Cardiac muscle cell (in vitro differentiated cells and primary cell): ENCODE measurements around the gene DNAJC16. TPM values are rescaled to one million over a fixed set of nuclear protein-coding genes. Genes with fewer than 3 reads are reported as not detected.
"Not testable (repeated sequence)": the region's sequence is repeated elsewhere in the genome, so short reads cannot be mapped to it uniquely, and the experiment has no call there.

Experiments used
- DNase-seq, 2 donors: peaks; one replicate each; pipeline versions ENCODE4 v3.0.0 to v3.0.0-alpha.2; 2010 to 2017; ENCODE audit warnings: low read depth in 1 of 2, low spot score in 1 of 2
- H3K27ac ChIP-seq: fragments of 200-600 bp; sonication (generic); 2 replicates; pipeline ENCODE4 v1.5.1; 2016
- H3K27me3 ChIP-seq: fragments of 200-600 bp; sonication (generic); 2 replicates; pipeline ENCODE4 v1.6.0; 2016; ENCODE audit warnings: control low read depth
- H3K36me3 ChIP-seq: fragments of 200-600 bp; sonication (generic); 2 replicates; pipeline ENCODE4 v1.5.1; 2016; ENCODE audit warnings: control low read depth
- H3K4me1 ChIP-seq: fragments of 200-600 bp; sonication (generic); 2 replicates; pipeline ENCODE4 v1.8.1; 2017; ENCODE audit warnings: low read depth, mild to moderate bottlenecking, mixed run types
- H3K4me3 ChIP-seq: fragments of 200-600 bp; sonication (generic); 2 replicates; pipeline ENCODE4 v1.5.1; 2016; ENCODE audit warnings: mild to moderate bottlenecking
- H3K9me3 ChIP-seq: fragments of 200-600 bp; sonication (generic); 2 replicates; pipeline ENCODE4 v1.5.1; 2017; ENCODE audit warnings: low read depth, mild to moderate bottlenecking, control low read depth
- polyA plus RNA-seq: library from polyadenylated mRNA; unstranded; fragments of >200 nt; fragmentation: Nextera tagmentation; extraction: Ambion mirVana; gene quantifications from 2 replicates; pipeline ENCODE4 v1.2.1, GENCODE V29; 2016
- total RNA-seq: library from RNA; depleted of rRNA; stranded (reverse); fragments of >200 nt; gene quantifications from 2 replicates; pipeline ENCODE4 v1.2.3, GENCODE V29; 2016
- TF ChIP-seq, protein P1 (sequence below): IDR thresholded peaks from 2 replicates; pipeline ENCODE4 v1.5.1; 2012; ENCODE audit warnings: low read depth, mild to moderate bottlenecking, low read length

The DNAJC16 gene
- total and polyA plus RNA-seq, 2 experiments from 2014 or later = 9.4 to 17.8 TPM

DNA sequence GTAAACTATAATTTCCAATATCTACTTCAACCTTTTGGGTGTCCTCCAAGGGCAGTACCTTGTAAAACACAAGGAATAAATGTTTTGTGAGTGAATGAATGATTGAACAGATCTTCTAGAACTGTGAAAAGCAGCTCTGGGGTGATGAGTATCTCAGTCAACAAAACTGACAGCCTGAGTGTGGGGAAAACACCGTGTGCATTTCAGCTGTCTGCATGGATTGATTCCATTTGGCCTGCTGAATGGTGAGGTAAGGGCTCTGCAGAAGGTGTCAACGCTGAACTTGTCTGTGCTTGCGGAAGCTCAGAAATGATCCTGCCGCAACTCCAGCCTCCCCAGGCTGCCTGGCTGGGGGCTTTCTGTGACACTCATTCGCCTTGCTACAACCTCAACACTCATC is 65.6 kb downstream of the DNAJC16 start:
- H3K4me1 ChIP-seq = peaks cover 11% of the 10 kb centered on the region

DNA sequence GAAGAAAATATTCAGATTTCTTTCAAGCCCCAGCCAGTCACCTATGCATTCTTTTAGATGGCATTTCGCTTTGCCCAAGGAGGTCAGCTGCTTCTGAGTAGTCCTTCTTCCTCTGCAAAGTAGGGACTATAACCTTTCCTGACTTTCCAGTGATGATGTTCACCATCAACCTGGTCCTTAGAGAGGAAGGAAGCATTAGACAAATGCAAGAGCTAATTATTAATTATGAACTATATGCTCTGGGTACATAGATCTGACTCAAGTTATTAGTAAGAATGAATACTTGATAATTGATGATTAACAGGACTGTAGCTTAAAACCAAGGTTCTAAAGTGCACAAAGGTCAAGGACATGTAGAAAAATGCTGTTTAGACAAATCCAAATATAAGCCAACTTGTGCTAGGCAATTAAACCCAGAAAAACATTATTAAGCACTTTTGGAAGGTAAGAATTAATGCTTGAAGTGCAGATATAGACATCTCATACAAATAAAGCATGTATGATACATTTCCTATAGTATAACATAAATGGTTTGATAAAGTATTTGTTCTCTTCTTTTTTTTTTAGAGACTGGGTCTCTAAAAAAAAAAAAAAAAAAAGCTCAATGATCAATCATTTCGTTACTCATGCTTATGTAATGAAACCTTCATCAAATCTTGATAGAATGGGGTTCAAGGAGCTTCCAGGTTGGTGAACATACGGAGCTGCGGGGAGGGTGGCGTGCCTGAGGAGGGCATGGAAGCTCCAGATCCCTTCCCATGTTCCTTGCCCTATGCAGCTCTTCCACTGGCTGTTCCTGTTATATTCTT is 69.4 kb downstream of the DNAJC16 start:
- TF ChIP-seq, protein P1, sequence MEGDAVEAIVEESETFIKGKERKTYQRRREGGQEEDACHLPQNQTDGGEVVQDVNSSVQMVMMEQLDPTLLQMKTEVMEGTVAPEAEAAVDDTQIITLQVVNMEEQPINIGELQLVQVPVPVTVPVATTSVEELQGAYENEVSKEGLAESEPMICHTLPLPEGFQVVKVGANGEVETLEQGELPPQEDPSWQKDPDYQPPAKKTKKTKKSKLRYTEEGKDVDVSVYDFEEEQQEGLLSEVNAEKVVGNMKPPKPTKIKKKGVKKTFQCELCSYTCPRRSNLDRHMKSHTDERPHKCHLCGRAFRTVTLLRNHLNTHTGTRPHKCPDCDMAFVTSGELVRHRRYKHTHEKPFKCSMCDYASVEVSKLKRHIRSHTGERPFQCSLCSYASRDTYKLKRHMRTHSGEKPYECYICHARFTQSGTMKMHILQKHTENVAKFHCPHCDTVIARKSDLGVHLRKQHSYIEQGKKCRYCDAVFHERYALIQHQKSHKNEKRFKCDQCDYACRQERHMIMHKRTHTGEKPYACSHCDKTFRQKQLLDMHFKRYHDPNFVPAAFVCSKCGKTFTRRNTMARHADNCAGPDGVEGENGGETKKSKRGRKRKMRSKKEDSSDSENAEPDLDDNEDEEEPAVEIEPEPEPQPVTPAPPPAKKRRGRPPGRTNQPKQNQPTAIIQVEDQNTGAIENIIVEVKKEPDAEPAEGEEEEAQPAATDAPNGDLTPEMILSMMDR = no peak
- no peaks in the 10 kb centered on the region for H3K36me3 ChIP-seq
- H3K27me3 ChIP-seq = no peaks in the 10 kb centered on the region
- DNase-seq = no peak
- H3K9me3 ChIP-seq = no peaks in the 10 kb centered on the region
- H3K4me3 ChIP-seq = no peak overlapping the region
- peaks cover 15% of the 10 kb centered on the region for H3K4me1 ChIP-seq
- peak overlapping the region; percentile 46 for H3K27ac ChIP-seq

More for the DNA sequence above, 65.6 kb downstream of the DNAJC16 start:
- TF ChIP-seq, protein P1 = no peak
- DNase-seq = no peak
- Histone ChIP-seq H3K27me3 (no peaks in the 10 kb centered on the region), H3K4me3 (no peak overlapping the region), H3K9me3 (no peaks in the 10 kb centered on the region), H3K36me3 (no peaks in the 10 kb centered on the region), H3K27ac (no peak overlapping the region)

DNA sequence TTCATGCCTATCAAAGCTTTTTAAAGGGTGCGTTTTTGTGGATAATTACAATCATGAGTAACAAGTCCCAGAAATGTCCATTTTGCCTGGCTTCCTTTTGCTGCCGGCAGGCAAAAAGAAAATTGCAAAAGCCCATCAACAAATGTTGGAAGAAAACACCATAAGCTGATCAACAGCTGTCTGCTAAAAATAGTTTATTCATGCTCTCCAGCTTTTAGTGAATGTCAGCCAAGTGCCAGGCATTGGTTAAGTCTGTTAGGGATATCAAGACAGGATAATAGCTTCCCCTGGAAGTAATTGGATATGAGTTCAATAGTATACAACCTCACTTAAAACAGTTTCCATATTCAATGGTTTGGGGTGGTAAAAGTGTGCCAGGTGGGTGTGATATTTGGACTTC is 71.8 kb downstream of the DNAJC16 start:
- no peaks in the 10 kb centered on the region for H3K36me3 ChIP-seq
- H3K4me3 ChIP-seq = no peak overlapping the region
- H3K9me3 ChIP-seq = no peaks in the 10 kb centered on the region
- TF ChIP-seq, protein P1 = no peak
- no peak for DNase-seq
- no peak overlapping the region for H3K27ac ChIP-seq
- no peaks in the 10 kb centered on the region for H3K27me3 ChIP-seq
- peaks cover 15% of the 10 kb centered on the region for H3K4me1 ChIP-seq

DNA sequence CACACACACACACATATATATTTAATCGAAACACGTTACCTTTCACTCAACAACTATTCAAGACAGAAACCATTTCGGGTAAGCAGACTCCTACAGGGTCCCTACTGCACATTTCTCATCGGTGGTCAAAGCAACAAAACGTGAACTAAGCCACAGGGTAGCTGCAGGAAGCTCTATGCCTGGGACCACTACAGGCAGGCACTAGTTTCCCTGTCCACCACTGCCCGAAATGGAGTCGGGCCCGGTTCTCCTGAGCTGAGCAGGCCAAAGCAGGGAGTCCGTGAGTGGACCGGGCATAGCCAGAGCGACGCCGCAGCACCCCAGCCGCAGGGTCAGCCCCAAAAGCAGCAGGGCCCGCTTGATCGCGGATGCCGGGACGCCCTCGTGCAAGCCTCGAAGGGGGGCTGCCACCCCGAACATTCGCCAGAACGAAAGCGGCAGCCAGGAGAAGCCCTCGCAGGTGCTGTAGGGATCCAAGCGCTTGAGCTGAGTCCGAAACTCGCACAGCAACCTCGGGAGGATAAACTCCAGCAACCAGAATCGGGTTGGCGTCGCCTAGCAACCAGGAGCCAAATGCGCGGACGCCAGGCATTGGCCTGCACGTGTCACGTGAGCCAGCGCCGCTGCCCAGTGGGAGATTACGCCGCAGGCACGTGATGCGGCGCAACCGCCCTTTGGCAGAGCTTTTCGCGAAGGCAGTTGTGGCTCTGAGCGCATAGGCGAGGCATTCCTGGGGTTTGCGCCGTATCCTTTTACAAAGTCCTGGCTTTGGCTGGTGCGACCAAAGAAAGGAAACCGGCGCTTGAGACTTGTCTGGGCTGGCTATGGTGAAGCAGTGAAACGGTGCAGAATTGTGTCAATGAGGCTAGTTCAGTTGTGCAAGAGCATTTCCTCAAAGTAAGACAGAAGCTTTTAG is 76.7 kb downstream of the DNAJC16 start:
- H3K9me3 ChIP-seq = no peaks in the 10 kb centered on the region
- peak overlapping the region; percentile 88 for H3K27ac ChIP-seq
- peak overlapping the region; percentile 66 for H3K4me3 ChIP-seq
- peak; percentile 94 to 98 for DNase-seq
- no peaks in the 10 kb centered on the region for H3K36me3 ChIP-seq
- no peaks in the 10 kb centered on the region for H3K27me3 ChIP-seq
- TF ChIP-seq, protein P1 = no peak
- peaks cover 2% of the 10 kb centered on the region for H3K4me1 ChIP-seq

DNA sequence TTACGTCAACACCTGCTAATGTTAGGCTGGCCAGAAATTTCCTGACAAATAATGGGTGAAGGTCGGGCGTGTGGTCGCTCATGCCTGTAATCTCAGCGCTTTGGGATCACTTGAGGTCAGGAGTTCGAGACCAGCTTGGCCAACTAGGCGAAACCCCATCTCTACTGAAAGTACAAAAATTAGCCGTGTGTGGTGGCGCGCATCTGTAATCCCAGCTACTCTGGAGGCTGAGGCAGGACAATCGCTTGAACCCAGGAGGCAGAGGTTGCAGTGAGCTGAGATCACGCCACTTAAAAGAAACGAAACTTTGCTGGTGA is 77.3 kb downstream of the DNAJC16 start:
- H3K27ac ChIP-seq = peak overlapping the region; percentile 88

DNA sequence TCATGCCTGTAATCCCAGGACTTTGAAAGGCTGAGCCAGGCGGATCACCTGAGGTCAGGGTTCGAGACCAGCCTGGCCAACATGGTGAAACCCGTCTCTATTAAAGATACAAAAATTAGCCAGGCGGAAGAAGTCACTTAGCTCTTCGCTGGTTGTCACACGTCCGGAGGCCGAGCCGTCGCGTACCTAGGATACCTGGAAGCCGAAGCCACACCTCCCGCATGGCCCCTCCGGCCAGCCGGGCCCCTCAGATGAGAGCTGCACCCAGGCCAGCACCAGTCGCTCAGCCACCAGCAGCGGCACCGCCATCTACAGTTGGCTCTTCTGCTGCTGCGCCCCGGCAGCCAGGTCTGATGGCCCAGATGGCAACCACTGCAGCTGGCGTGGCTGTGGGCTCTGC is 77.8 kb downstream of the DNAJC16 start:
- H3K36me3 ChIP-seq, H3K27me3 ChIP-seq, DNase-seq, H3K4me1 ChIP-seq, H3K27ac ChIP-seq, H3K9me3 ChIP-seq, H3K4me3 ChIP-seq: not testable (repeated sequence)

More for the DNA sequence above, 77.3 kb downstream of the DNAJC16 start:
- not testable (repeated sequence) for H3K36me3 ChIP-seq, H3K4me1 ChIP-seq, DNase-seq, H3K9me3 ChIP-seq, H3K27me3 ChIP-seq
- H3K4me3 ChIP-seq = peak overlapping the region; percentile 66
